ENCODE data around the gene NRCAM. TPM values are rescaled to one million over a fixed set of nuclear protein-coding genes. Genes with fewer than 3 reads are reported as not detected.
"Not testable (repeated sequence)": the region's sequence is repeated elsewhere in the genome, so short reads cannot be mapped to it uniquely, and the experiment has no call there.

Gene NRCAM
- total and polyA plus RNA-seq, 2 donors (not counting 1 experiment from before 2014, with no cell fraction given), result 0.75 to 4.6 TPM

- H3K4me2 ChIP-seq (replicated peaks; ENCODE audit: low read depth, low read length, poor library complexity, severe bottlenecking), result no peak overlapping the region
- 95% methylated on average over 8 of the region's 9 CpGs for whole genome bisulfite sequencing (ENCODE audit: insufficient coverage)
- H3K27ac ChIP-seq (ENCODE audit: low read length in 2 of 2), result no peak overlapping the region
- H3K4me1 ChIP-seq (ENCODE audit: control insufficient read depth in 2 of 2, insufficient read depth in 2 of 2, low read length in 2 of 2), result no peaks in the 10 kb centered on the region
- no peak overlapping the region for H2AFZ ChIP-seq (ENCODE audit: insufficient read depth, low read depth, low read length, poor library complexity, severe bottlenecking)
- no peak for ATAC-seq (ENCODE audit: low read depth)
- DNase-seq, result no peak
- CTCF ChIA-PET, result no interaction called here
- no peaks in the 10 kb centered on the region for H3K79me2 ChIP-seq (ENCODE audit: control insufficient read depth, insufficient read depth, low read length)
- Mint-ChIP-seq H3K27ac (no peak overlapping the region), H3K9me3 (ENCODE audit: insufficient read depth) (no peaks in the 10 kb centered on the region), H3K4me1 (no peaks in the 10 kb centered on the region), H3K4me3 (no peak overlapping the region), H3K27me3 (no peaks in the 10 kb centered on the region)
- H3K27me3 ChIP-seq (replicated peaks in 1 of 4; ENCODE audit: control extremely low read depth in 1 of 4, control insufficient read depth in 3 of 4, insufficient read depth in 4 of 4, low read length in 3 of 4), result peaks cover 0 to 2% (median 0%) of the 10 kb centered on the region in 4 experiments
- intact Hi-C loops (cut with micrococcal nuclease), result no loop called here
- no peak overlapping the region for H3K4me3 ChIP-seq (ENCODE audit: control extremely low read depth in 1 of 5, extremely low read depth in 1 of 5, insufficient read depth in 1 of 5, low read depth in 2 of 5, low read length in 4 of 5)
- H3K9ac ChIP-seq (ENCODE audit: low read length), result no peak overlapping the region
- TF ChIP-seq EZH2 (IDR thresholded peaks at IDR 0.05; ENCODE audit: borderline replicate concordance, insufficient read depth, low read depth, low read length, poor library complexity, severe bottlenecking) (no peak), CTCF (IDR thresholded peaks at IDR 0.05) (no peak)
- POLR2A ChIA-PET, result no interaction called here
- H4K20me1 ChIP-seq (ENCODE audit: control insufficient read depth, insufficient read depth, low read length, poor library complexity, severe bottlenecking), result no peaks in the 10 kb centered on the region
- peaks cover 0 to 4% (median 0%) of the 10 kb centered on the region in 3 donors for H3K9me3 ChIP-seq (ENCODE audit: control extremely low read depth in 1 of 3, control insufficient read depth in 2 of 3, insufficient read depth in 1 of 3, low read length in 2 of 3)
- H3K36me3 ChIP-seq (replicated peaks in 1 of 2; ENCODE audit: control extremely low read depth in 1 of 2, control insufficient read depth in 1 of 2, extremely low read depth in 1 of 2, insufficient read depth in 2 of 2, low read length in 1 of 2), result no peaks in the 10 kb centered on the region
Measured at GRCh38 chr7:108340856-108341411, 115.3 kb downstream of the NRCAM start.

- H3K27me3 ChIP-seq (replicated peaks in 1 of 4; ENCODE audit: control extremely low read depth in 1 of 4, control insufficient read depth in 3 of 4, insufficient read depth in 4 of 4, low read length in 3 of 4); H3K27ac ChIP-seq (ENCODE audit: low read length in 2 of 2); CTCF ChIA-PET; H3K4me3 ChIP-seq (ENCODE audit: control extremely low read depth in 1 of 5, extremely low read depth in 1 of 5, insufficient read depth in 1 of 5, low read depth in 2 of 5, low read length in 4 of 5); H3K9me3 Mint-ChIP-seq (ENCODE audit: insufficient read depth); H3K27me3 Mint-ChIP-seq; H3K4me1 ChIP-seq (ENCODE audit: control insufficient read depth in 2 of 2, insufficient read depth in 2 of 2, low read length in 2 of 2); intact Hi-C loops (cut with micrococcal nuclease); H3K27ac Mint-ChIP-seq; POLR2A ChIA-PET; H3K79me2 ChIP-seq (ENCODE audit: control insufficient read depth, insufficient read depth, low read length); DNase-seq; H2AFZ ChIP-seq (ENCODE audit: insufficient read depth, low read depth, low read length, poor library complexity, severe bottlenecking); ATAC-seq (ENCODE audit: low read depth); H3K9ac ChIP-seq (ENCODE audit: low read length); H3K4me1 Mint-ChIP-seq; H3K36me3 ChIP-seq (replicated peaks in 1 of 2; ENCODE audit: control extremely low read depth in 1 of 2, control insufficient read depth in 1 of 2, extremely low read depth in 1 of 2, insufficient read depth in 2 of 2, low read length in 1 of 2); H3K4me3 Mint-ChIP-seq; H4K20me1 ChIP-seq (ENCODE audit: control insufficient read depth, insufficient read depth, low read length, poor library complexity, severe bottlenecking); H3K4me2 ChIP-seq (replicated peaks; ENCODE audit: low read depth, low read length, poor library complexity, severe bottlenecking); H3K9me3 ChIP-seq (ENCODE audit: control extremely low read depth in 1 of 3, control insufficient read depth in 2 of 3, insufficient read depth in 1 of 3, low read length in 2 of 3): not testable (repeated sequence)
- WGBS (ENCODE audit: insufficient coverage), result 57% methylated on average over 2 of the region's 6 CpGs
Measured at GRCh38 chr7:108340406-108340805, 115.8 kb downstream of the NRCAM start.

Data from B cell (primary cell).